Smooth muscle cell (in vitro differentiated cells): ENCODE results near the gene FUCA2. TPM values are rescaled to one million over a fixed set of nuclear protein-coding genes. Genes with fewer than 3 reads are reported as not detected.

ENCODE experiments used
- polyA plus RNA-seq: library from polyadenylated mRNA; unstranded; fragments of >200 nt; fragmentation: Nextera tagmentation; extraction: Ambion mirVana; gene quantifications from 2 replicates; pipeline ENCODE4 v1.2.1, GENCODE V29; 2016
- small RNA-seq: library from RNA; depleted of rRNA; stranded (forward); fragments of <200 nt; gene quantifications from one replicate; pipeline ENCODE3, GENCODE V24; 2014
- total RNA-seq: library from RNA; depleted of rRNA; stranded (reverse); fragments of >200 nt; gene quantifications from 2 replicates; pipeline ENCODE4 v1.2.3, GENCODE V29; 2014

The FUCA2 gene
- total and polyA plus RNA-seq, 2 experiments from 2014 or later = 42.7 to 82.5 TPM

Small RNA genes within 50 kb of the gene (small RNA-seq; reads per million reads assigned to genes)
- 0.34 reads per million, percentile 9 among the genes with 10 or more reads in this experiment for gene RNA5SP221

Other genes starting within 250 kb of the FUCA2 start
- 2.3 and 5.3 TPM in 2 replicates for gene ADAT2, start 61.0 kb downstream of the FUCA2 start, total RNA-seq
- gene ADAT2, start 61.0 kb downstream of the FUCA2 start, polyA plus RNA-seq = 1.5 and 3.9 TPM in 2 replicates
- 12.7 and 15.0 TPM in 2 replicates for gene PEX3, start 60.9 kb downstream of the FUCA2 start, total RNA-seq
- gene PEX3, start 60.9 kb downstream of the FUCA2 start, polyA plus RNA-seq = 11.4 and 14.3 TPM in 2 replicates
- gene PHACTR2, start 166.2 kb upstream of the FUCA2 start, total RNA-seq = 80.4 and 104 TPM in 2 replicates
- 62.7 and 76.0 TPM in 2 replicates for gene PHACTR2, start 166.2 kb upstream of the FUCA2 start, polyA plus RNA-seq